Keratinocyte (primary cell): Measurements from ENCODE around the gene HOXD8. TPM values are rescaled to one million over a fixed set of nuclear protein-coding genes. Genes with fewer than 3 reads are reported as not detected.

Source experiments
- DNase-seq: peaks from one replicate; pipeline ENCODE4 v3.0.0-alpha.2; 2011; ENCODE audit warnings: low read depth, missing footprints, low spot score
- FAIRE-seq: peaks from 2 replicates; lab custom pipeline; 2011; peaks lifted over from hg19 to GRCh38; lab: Jason Lieb, UNC
- H2AFZ ChIP-seq: 2 replicates; pipeline ENCODE4 v1.6.0; 2012; ENCODE audit warnings: low read length, control low read depth, inconsistent platforms; ENCODE audit not compliant: control insufficient read depth
- H3K27ac ChIP-seq: 2 replicates; pipeline ENCODE4 v1.5.1; 2011; ENCODE audit warnings: low read length; ENCODE audit not compliant: control insufficient read depth, insufficient read depth
- H3K27me3 ChIP-seq: 3 replicates; pipeline ENCODE4 v1.6.0; 2011; ENCODE audit warnings: low read length; ENCODE audit not compliant: control insufficient read depth, insufficient read depth; ENCODE audit errors: extremely low read depth
- H3K36me3 ChIP-seq, 2 experiments: 2 replicates in 1 of 2; 3 replicates in 1 of 2; pipeline ENCODE4 v1.5.1; 2011; ENCODE audit warnings: low read length in 2 of 2, mild to moderate bottlenecking in 1 of 2; ENCODE audit not compliant: control insufficient read depth in 2 of 2, insufficient read depth in 2 of 2; ENCODE audit errors: extremely low read depth in 1 of 2
- H3K4me1 ChIP-seq: 3 replicates; pipeline ENCODE4 v1.5.1; 2011; ENCODE audit warnings: low read length; ENCODE audit not compliant: control insufficient read depth, insufficient read depth; ENCODE audit errors: extremely low read depth
- H3K4me2 ChIP-seq: 3 replicates; pipeline ENCODE4 v1.6.0; 2011; ENCODE audit warnings: low read depth, low read length; ENCODE audit not compliant: control insufficient read depth, insufficient read depth; ENCODE audit errors: extremely low read depth
- H3K4me3 ChIP-seq, 3 experiments: fragments of 200-600 bp in 1 of 3; sonication (generic) in 1 of 3; 2 replicates in 2 of 3; 3 replicates in 1 of 3; pipeline ENCODE4 v1.5.1; 2011 to 2016; ENCODE audit warnings: low read length in 3 of 3, mild to moderate bottlenecking in 3 of 3, control low read depth in 2 of 3, inconsistent platforms in 1 of 3, low read depth in 1 of 3, mixed read lengths in 1 of 3, mixed run types in 1 of 3, moderate library complexity in 1 of 3; ENCODE audit not compliant: control insufficient read depth in 2 of 3, insufficient read depth in 2 of 3; ENCODE audit errors: extremely low read depth in 1 of 3
- H3K79me2 ChIP-seq: 2 replicates; pipeline ENCODE4 v1.6.0; 2012; ENCODE audit warnings: low read length; ENCODE audit not compliant: control insufficient read depth, insufficient read depth
- H3K9ac ChIP-seq: 3 replicates; pipeline ENCODE4 v1.6.0; 2011; ENCODE audit warnings: low read length; ENCODE audit not compliant: control insufficient read depth, insufficient read depth; ENCODE audit errors: extremely low read depth
- H3K9me1 ChIP-seq: 3 replicates; pipeline ENCODE4 v1.6.0; 2011; ENCODE audit warnings: low read length; ENCODE audit not compliant: control insufficient read depth, insufficient read depth; ENCODE audit errors: extremely low read depth
- H3K9me3 ChIP-seq: 2 replicates; pipeline ENCODE4 v1.5.1; 2012; ENCODE audit warnings: low read depth, low read length; ENCODE audit not compliant: control insufficient read depth
- H4K20me1 ChIP-seq: 3 replicates; pipeline ENCODE4 v1.6.0; 2011; ENCODE audit warnings: low read length; ENCODE audit not compliant: control insufficient read depth, insufficient read depth; ENCODE audit errors: extremely low read depth
- EZH2 ChIP-seq: IDR thresholded peaks from one replicate; pipeline ENCODE4 v1.6.1; 2012; ENCODE audit warnings: inconsistent platforms, mild to moderate bottlenecking, low read length, moderate library complexity
- dilution Hi-C: fragments of 300-500 bp; cut with MboI; formaldehyde crosslinking; loops from one replicate; pipeline ENCODE4 v1.7.0; 2020; ENCODE audit warnings: low sequenced_read_pairs; ENCODE audit not compliant: extremely low pct_ligation_motif_present
- polyA plus RNA-seq, 5 experiments: library from polyadenylated mRNA; depleted of rRNA in 3 of 5; stranded (reverse) in 3 of 5; stranded (forward) in 1 of 5; unstranded in 1 of 5; fragments of >200 nt; gene quantifications; 1 replicate in 1 of 5; 2 replicates in 3 of 5; 3 replicates in 1 of 5; pipeline versions ENCODE4 v1.2.1 to v1.2.3, GENCODE V29; 2011 to 2012; ENCODE audit warnings: missing spikeins in 2 of 5, low read depth in 1 of 5, low replicate concordance in 1 of 5
- TF ChIP-seq, protein P1 (sequence below), 3 experiments: IDR thresholded peaks in 1 of 3; conservative IDR thresholded peaks in 1 of 3; optimal IDR thresholded peaks in 1 of 3; 2 replicates in 2 of 3; 3 replicates in 1 of 3; pipeline versions ENCODE3 to v1.5.1; 2011; ENCODE audit warnings: low read length in 3 of 3, mild to moderate bottlenecking in 3 of 3, moderate library complexity in 2 of 3, control low read depth in 1 of 3, inconsistent platforms in 1 of 3; ENCODE audit not compliant: insufficient read depth in 2 of 3; ENCODE audit errors: extremely low read depth in 1 of 3

The HOXD8 gene
- polyA plus RNA-seq, 1 donor (not counting 4 experiments of a cell fraction or from before 2014, with no cell fraction given) = not detected

DNA sequence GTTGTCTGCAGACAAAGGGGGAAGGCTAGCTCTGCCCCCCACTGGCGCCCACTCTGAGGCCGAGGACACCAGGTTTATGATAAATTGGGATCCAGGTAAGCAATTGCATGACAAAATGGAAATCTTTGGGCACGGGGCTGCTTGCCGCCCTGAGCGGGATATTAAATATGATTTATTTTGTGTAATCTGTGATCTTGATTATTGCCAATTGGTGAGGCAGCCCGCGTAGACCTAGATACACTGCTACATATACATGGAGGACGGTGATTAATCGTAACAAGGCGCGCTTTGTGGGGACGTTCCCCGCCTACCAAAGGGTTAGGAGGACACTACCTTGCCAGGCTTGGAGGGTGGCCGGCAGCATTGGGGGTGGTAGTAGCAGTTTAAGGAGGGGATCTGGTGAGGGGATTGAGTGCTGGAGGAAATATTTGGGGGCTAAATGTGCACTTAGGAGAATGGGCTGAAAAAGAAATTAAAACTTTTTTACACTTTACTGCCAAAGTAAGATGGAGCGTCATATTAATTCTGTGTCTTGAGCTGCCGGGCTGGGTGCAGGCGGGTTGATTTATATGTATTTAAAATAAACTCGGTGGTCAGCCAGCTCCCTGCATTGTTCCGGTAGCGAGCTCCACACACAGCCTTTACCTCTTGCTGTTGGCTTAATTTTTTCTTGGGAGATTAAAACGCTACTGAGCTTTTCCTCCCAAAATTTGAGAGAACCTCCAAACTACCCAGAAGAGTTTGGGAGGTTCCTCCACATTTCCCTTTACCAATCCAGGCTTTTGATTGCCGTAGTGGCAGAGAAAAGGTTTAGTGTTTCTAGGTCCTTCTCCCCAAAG, 31.7 kb downstream of the HOXD8 start:
- H3K4me3 ChIP-seq = no peak overlapping the region
- dilution Hi-C loops = loop anchor here (25.0 kb wide), 1 partner anchor 476 kb away; no protein-coding TSS in a partner anchor
- H3K9ac ChIP-seq = no peak overlapping the region
- peaks cover 2% of the 10 kb centered on the region for H3K9me3 ChIP-seq
- H3K4me1 ChIP-seq = no peaks in the 10 kb centered on the region
- H2AFZ ChIP-seq = no peak overlapping the region
- DNase-seq = no peak
- no peak overlapping the region for H3K4me2 ChIP-seq
- no peak overlapping the region for H3K27ac ChIP-seq
- TF ChIP-seq, protein P1, sequence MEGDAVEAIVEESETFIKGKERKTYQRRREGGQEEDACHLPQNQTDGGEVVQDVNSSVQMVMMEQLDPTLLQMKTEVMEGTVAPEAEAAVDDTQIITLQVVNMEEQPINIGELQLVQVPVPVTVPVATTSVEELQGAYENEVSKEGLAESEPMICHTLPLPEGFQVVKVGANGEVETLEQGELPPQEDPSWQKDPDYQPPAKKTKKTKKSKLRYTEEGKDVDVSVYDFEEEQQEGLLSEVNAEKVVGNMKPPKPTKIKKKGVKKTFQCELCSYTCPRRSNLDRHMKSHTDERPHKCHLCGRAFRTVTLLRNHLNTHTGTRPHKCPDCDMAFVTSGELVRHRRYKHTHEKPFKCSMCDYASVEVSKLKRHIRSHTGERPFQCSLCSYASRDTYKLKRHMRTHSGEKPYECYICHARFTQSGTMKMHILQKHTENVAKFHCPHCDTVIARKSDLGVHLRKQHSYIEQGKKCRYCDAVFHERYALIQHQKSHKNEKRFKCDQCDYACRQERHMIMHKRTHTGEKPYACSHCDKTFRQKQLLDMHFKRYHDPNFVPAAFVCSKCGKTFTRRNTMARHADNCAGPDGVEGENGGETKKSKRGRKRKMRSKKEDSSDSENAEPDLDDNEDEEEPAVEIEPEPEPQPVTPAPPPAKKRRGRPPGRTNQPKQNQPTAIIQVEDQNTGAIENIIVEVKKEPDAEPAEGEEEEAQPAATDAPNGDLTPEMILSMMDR (optimal IDR thresholded peaks at IDR 0.05 in 1 of 3, IDR thresholded peaks at IDR 0.05 in 1 of 3, conservative IDR thresholded peaks at IDR 0.05 in 1 of 3; ENCODE audit: extremely low read depth in 1 of 3, insufficient read depth in 2 of 3, low read length in 3 of 3) = no peak
- no peak for TF ChIP-seq EZH2
- H3K9me1 ChIP-seq = no peaks in the 10 kb centered on the region
- no peaks in the 10 kb centered on the region for H3K79me2 ChIP-seq
- peaks cover 98% of the 10 kb centered on the region for H3K27me3 ChIP-seq
- FAIRE-seq = no peak
- H4K20me1 ChIP-seq = no peaks in the 10 kb centered on the region
- no peaks in the 10 kb centered on the region for H3K36me3 ChIP-seq

DNA sequence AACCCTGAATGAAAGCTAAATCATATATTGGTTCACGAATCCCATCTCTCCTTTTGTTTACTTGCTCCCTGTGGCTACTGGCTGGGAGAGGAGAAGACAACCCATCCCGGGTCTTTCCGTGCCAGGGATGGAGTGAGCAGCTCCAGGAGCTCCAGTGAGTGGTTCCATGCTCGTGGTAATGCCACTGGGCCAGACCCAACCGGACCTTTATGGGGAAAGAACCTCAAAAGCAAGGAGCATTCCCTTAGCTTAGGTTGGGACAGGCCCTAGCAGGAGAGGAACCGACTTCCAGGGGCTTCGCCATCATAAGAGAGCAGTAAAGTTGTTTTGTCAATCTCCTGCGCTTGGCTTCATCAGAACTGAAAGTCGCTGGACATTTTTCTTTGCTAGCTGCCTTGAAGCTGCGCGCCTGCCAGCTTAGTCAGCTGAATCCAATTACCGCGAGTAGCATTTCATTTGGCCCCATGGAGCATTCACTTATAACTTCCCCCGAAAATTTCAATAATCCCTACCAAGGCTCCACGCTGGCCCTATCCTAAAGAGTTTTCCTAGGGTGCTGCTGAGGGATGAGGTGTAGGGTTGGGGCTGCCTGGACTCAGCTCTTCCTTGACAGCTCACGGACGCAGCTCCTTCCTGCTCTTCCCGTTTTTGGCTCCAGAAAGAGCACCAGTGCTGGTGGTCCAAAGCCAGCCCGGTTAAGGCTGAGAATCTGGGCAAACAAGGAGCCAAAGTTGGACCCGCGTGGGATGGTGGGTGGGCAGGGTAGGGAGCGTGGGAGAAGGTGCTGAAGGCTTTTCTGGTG, 32.5 kb downstream of the HOXD8 start:
- H3K79me2 ChIP-seq = no peaks in the 10 kb centered on the region
- H4K20me1 ChIP-seq = no peaks in the 10 kb centered on the region
- H3K4me2 ChIP-seq = no peak overlapping the region
- H3K9me3 ChIP-seq = peaks cover 2% of the 10 kb centered on the region
- H2AFZ ChIP-seq = no peak overlapping the region
- H3K9ac ChIP-seq = no peak overlapping the region
- H3K4me3 ChIP-seq = no peak overlapping the region
- FAIRE-seq (no peak), DNase-seq (no peak)
- no peaks in the 10 kb centered on the region for H3K9me1 ChIP-seq
- H3K27me3 ChIP-seq = peaks cover 95% of the 10 kb centered on the region
- dilution Hi-C loops = loop anchor here (25.0 kb wide), 1 partner anchor 475 kb away; no protein-coding TSS in a partner anchor
- no peak overlapping the region for H3K27ac ChIP-seq
- H3K36me3 ChIP-seq = no peaks in the 10 kb centered on the region
- no peaks in the 10 kb centered on the region for H3K4me1 ChIP-seq
- no peak for TF ChIP-seq EZH2
- TF ChIP-seq, protein P1 (optimal IDR thresholded peaks at IDR 0.05 in 1 of 3, IDR thresholded peaks at IDR 0.05 in 1 of 3, conservative IDR thresholded peaks at IDR 0.05 in 1 of 3; ENCODE audit: extremely low read depth in 1 of 3, insufficient read depth in 2 of 3, low read length in 3 of 3) = no peak
